ENCODE data around the gene MMP21. TPM values are rescaled to one million over a fixed set of nuclear protein-coding genes. Genes with fewer than 3 reads are reported as not detected.

MMP21 gene
- total and polyA plus RNA-seq, 2 of the 13 experiments (the other 11 are each of a cell fraction or from before 2014, with no cell fraction given): not detected

DNA sequence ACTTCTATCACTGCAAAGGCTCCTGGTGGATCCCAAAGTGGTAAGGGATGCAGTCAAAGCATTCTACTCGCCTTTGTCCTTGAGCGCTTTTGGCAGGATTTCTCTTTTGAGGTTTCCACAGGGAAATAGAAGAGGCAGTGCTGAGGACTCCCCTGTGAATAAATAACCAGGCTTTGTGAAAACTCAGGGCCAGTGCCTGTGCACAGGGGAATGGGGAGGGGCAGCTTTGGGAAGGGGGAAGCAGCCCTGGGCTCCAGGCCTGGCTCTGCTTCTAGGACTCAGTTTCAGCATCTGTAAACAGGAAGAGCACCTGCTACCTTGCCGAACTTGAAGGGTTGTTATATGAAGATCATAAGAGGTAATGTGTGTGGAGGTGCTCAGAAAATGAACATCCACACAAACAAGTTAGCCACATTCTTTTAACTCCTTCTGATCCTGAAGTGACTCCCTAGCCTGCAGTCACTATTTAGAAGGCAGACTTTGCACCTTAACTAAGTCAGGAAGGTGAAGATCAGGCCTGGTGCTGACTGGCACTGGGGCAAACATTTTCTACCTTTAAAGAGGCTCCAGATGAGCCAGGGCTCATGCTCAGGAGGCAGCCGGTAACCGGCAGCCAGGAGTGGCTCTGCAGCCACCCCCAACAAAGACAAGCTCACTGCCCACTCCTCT, 22.5 kb upstream of the MMP21 start (continued):
- TF ChIP-seq ZNF749 (CRISPR knock-in tag; IDR thresholded peaks at IDR 0.05; ENCODE audit: borderline replicate concordance): no peak
- TF ChIP-seq, protein P1, sequence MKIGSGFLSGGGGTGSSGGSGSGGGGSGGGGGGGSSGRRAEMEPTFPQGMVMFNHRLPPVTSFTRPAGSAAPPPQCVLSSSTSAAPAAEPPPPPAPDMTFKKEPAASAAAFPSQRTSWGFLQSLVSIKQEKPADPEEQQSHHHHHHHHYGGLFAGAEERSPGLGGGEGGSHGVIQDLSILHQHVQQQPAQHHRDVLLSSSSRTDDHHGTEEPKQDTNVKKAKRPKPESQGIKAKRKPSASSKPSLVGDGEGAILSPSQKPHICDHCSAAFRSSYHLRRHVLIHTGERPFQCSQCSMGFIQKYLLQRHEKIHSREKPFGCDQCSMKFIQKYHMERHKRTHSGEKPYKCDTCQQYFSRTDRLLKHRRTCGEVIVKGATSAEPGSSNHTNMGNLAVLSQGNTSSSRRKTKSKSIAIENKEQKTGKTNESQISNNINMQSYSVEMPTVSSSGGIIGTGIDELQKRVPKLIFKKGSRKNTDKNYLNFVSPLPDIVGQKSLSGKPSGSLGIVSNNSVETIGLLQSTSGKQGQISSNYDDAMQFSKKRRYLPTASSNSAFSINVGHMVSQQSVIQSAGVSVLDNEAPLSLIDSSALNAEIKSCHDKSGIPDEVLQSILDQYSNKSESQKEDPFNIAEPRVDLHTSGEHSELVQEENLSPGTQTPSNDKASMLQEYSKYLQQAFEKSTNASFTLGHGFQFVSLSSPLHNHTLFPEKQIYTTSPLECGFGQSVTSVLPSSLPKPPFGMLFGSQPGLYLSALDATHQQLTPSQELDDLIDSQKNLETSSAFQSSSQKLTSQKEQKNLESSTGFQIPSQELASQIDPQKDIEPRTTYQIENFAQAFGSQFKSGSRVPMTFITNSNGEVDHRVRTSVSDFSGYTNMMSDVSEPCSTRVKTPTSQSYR (CRISPR knock-in tag; IDR thresholded peaks at IDR 0.05; ENCODE audit: borderline replicate concordance): peak; percentile 8; the same call in 1 of the 2 replicates
- TF ChIP-seq, protein P2, sequence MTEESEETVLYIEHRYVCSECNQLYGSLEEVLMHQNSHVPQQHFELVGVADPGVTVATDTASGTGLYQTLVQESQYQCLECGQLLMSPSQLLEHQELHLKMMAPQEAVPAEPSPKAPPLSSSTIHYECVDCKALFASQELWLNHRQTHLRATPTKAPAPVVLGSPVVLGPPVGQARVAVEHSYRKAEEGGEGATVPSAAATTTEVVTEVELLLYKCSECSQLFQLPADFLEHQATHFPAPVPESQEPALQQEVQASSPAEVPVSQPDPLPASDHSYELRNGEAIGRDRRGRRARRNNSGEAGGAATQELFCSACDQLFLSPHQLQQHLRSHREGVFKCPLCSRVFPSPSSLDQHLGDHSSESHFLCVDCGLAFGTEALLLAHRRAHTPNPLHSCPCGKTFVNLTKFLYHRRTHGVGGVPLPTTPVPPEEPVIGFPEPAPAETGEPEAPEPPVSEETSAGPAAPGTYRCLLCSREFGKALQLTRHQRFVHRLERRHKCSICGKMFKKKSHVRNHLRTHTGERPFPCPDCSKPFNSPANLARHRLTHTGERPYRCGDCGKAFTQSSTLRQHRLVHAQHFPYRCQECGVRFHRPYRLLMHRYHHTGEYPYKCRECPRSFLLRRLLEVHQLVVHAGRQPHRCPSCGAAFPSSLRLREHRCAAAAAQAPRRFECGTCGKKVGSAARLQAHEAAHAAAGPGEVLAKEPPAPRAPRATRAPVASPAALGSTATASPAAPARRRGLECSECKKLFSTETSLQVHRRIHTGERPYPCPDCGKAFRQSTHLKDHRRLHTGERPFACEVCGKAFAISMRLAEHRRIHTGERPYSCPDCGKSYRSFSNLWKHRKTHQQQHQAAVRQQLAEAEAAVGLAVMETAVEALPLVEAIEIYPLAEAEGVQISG (CRISPR knock-in tag; IDR thresholded peaks at IDR 0.05): 0 out of 2 replicates have a peak, but pooled peaks have one; percentile 7
- TF ChIP-seq ELF1 (CRISPR knock-in tag; IDR thresholded peaks at IDR 0.05): peak; percentile 30; the same call in 1 of the 2 replicates
- TF ChIP-seq, protein P3, sequence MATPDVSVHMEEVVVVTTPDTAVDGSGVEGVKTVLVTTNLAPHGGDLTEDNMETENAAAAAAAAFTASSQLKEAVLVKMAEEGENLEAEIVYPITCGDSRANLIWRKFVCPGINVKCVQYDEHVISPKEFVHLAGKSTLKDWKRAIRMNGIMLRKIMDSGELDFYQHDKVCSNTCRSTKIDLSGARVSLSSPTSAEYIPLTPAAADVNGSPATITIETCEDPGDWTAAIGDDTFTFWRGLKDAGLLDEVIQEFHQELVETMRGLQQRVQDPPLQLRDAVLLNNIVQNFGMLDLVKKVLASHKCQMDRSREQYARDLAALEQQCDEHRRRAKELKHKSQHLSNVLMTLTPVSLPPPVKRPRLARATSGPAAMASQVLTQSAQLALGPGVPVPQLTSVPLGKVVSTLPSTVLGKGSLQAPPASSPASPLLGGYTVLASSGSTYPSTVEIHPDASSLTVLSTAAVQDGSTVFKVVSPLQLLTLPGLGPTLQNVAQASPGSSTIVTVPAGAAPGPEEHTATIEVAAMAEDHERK (CRISPR knock-in tag; IDR thresholded peaks at IDR 0.05; ENCODE audit: low read depth): no peak
- TF ChIP-seq, protein P4, sequence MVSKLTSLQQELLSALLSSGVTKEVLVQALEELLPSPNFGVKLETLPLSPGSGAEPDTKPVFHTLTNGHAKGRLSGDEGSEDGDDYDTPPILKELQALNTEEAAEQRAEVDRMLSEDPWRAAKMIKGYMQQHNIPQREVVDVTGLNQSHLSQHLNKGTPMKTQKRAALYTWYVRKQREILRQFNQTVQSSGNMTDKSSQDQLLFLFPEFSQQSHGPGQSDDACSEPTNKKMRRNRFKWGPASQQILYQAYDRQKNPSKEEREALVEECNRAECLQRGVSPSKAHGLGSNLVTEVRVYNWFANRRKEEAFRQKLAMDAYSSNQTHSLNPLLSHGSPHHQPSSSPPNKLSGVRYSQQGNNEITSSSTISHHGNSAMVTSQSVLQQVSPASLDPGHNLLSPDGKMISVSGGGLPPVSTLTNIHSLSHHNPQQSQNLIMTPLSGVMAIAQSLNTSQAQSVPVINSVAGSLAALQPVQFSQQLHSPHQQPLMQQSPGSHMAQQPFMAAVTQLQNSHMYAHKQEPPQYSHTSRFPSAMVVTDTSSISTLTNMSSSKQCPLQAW (CRISPR knock-in tag; IDR thresholded peaks at IDR 0.05): peak; percentile 80; the same call in 1 of the 2 replicates
- TF ChIP-seq, protein P5, sequence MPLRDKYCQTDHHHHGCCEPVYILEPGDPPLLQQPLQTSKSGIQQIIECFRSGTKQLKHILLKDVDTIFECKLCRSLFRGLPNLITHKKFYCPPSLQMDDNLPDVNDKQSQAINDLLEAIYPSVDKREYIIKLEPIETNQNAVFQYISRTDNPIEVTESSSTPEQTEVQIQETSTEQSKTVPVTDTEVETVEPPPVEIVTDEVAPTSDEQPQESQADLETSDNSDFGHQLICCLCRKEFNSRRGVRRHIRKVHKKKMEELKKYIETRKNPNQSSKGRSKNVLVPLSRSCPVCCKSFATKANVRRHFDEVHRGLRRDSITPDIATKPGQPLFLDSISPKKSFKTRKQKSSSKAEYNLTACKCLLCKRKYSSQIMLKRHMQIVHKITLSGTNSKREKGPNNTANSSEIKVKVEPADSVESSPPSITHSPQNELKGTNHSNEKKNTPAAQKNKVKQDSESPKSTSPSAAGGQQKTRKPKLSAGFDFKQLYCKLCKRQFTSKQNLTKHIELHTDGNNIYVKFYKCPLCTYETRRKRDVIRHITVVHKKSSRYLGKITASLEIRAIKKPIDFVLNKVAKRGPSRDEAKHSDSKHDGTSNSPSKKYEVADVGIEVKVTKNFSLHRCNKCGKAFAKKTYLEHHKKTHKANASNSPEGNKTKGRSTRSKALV (CRISPR knock-in tag; IDR thresholded peaks at IDR 0.05): no peak
- TF ChIP-seq HNF4G (IDR thresholded peaks at IDR 0.05; ENCODE audit: borderline replicate concordance, low read depth, low read length): peak; percentile 4; the same call in 1 of the 2 replicates
- TF ChIP-seq HNF4G (CRISPR knock-in tag; IDR thresholded peaks at IDR 0.05; ENCODE audit: borderline replicate concordance, low read depth): no peak
- no peak for TF ChIP-seq FOXA1 (IDR thresholded peaks at IDR 0.05)
- TF ChIP-seq FOXA1 (CRISPR knock-in tag; IDR thresholded peaks at IDR 0.05): 0 out of 2 replicates have a peak, but pooled peaks have one; percentile 6
- 0 out of 2 replicates have a peak, but pooled peaks have one; percentile 10 for TF ChIP-seq ETV5 (CRISPR knock-in tag; IDR thresholded peaks at IDR 0.05; ENCODE audit: borderline replicate concordance)
- TF ChIP-seq, protein P6, sequence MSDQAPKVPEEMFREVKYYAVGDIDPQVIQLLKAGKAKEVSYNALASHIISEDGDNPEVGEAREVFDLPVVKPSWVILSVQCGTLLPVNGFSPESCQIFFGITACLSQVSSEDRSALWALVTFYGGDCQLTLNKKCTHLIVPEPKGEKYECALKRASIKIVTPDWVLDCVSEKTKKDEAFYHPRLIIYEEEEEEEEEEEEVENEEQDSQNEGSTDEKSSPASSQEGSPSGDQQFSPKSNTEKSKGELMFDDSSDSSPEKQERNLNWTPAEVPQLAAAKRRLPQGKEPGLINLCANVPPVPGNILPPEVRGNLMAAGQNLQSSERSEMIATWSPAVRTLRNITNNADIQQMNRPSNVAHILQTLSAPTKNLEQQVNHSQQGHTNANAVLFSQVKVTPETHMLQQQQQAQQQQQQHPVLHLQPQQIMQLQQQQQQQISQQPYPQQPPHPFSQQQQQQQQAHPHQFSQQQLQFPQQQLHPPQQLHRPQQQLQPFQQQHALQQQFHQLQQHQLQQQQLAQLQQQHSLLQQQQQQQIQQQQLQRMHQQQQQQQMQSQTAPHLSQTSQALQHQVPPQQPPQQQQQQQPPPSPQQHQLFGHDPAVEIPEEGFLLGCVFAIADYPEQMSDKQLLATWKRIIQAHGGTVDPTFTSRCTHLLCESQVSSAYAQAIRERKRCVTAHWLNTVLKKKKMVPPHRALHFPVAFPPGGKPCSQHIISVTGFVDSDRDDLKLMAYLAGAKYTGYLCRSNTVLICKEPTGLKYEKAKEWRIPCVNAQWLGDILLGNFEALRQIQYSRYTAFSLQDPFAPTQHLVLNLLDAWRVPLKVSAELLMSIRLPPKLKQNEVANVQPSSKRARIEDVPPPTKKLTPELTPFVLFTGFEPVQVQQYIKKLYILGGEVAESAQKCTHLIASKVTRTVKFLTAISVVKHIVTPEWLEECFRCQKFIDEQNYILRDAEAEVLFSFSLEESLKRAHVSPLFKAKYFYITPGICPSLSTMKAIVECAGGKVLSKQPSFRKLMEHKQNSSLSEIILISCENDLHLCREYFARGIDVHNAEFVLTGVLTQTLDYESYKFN (CRISPR knock-in tag; conservative IDR thresholded peaks at IDR 0.05): peak; percentile 64
